Spleen (tissue), 11 donors: ENCODE measurements around the gene TBCD. TPM values are rescaled to one million over a fixed set of nuclear protein-coding genes. Genes with fewer than 3 reads are reported as not detected.

ENCODE experiments used
- DNase-seq: peaks from one replicate; pipeline ENCODE4 v3.0.0-alpha.2; 2020
- H3K27ac ChIP-seq, 8 donors: fragments of 200-600 bp; sonication (generic) in 7 of 8; 1 replicate in 4 of 8; 2 replicates in 4 of 8; pipeline versions ENCODE4 v1.5.0 to v1.8.0; 2016 to 2021; ENCODE audit warnings: inconsistent platforms in 4 of 8, mild to moderate bottlenecking in 4 of 8, moderate library complexity in 1 of 8
- H3K27me3 ChIP-seq, 7 donors: fragments of 200-600 bp; sonication (generic) in 6 of 7; replicated peaks in 1 of 7; 1 replicate in 4 of 7; 2 replicates in 3 of 7; pipeline versions ENCODE4 v1.5.0 to v1.8.0; 2016 to 2021; ENCODE audit warnings: inconsistent platforms in 3 of 7, mild to moderate bottlenecking in 1 of 7
- H3K36me3 ChIP-seq, 6 donors: fragments of 200-600 bp; sonication (generic) in 5 of 6; 1 replicate in 4 of 6; 2 replicates in 2 of 6; pipeline versions ENCODE4 v1.5.0 to v1.8.0; 2016 to 2021; ENCODE audit warnings: inconsistent platforms in 2 of 6
- H3K4me1 ChIP-seq, 6 donors: fragments of 200-600 bp; sonication (generic) in 5 of 6; 1 replicate in 3 of 6; 2 replicates in 3 of 6; pipeline versions ENCODE4 v1.5.0 to v1.8.0; 2016 to 2021; ENCODE audit warnings: inconsistent platforms in 3 of 6
- H3K4me3 ChIP-seq, 8 donors: fragments of 200-600 bp; sonication (generic) in 7 of 8; 1 replicate in 4 of 8; 2 replicates in 4 of 8; pipeline versions ENCODE4 v1.5.0 to v1.8.0; 2016 to 2021; ENCODE audit warnings: inconsistent platforms in 4 of 8, mild to moderate bottlenecking in 4 of 8, moderate library complexity in 2 of 8
- H3K9me3 ChIP-seq, 8 donors: fragments of 200-600 bp; sonication (generic) in 7 of 8; 1 replicate in 4 of 8; 2 replicates in 4 of 8; pipeline versions ENCODE4 v1.5.0 to v1.8.0; 2016 to 2021; ENCODE audit warnings: inconsistent platforms in 4 of 8
- CTCF ChIP-seq, 11 experiments: fragments of 200-600 bp in 7 of 11; fragments of 450-650 bp in 4 of 11; sonication (generic) in 4 of 11; IDR thresholded peaks in 8 of 11; conservative IDR thresholded peaks in 3 of 11; 1 replicate in 7 of 11; 2 replicates in 4 of 11; pipeline versions ENCODE4 v1.4.0 to v1.8.0; 2016 to 2021; ENCODE audit warnings: antibody characterized with exemption in 11 of 11, inconsistent platforms in 4 of 11, mild to moderate bottlenecking in 1 of 11
- POLR2A ChIP-seq, 3 donors: fragments of 450-650 bp; IDR thresholded peaks; one replicate each; pipeline ENCODE4 v1.5.1; 2017; ENCODE audit warnings: antibody characterized with exemption in 3 of 3, mild to moderate bottlenecking in 1 of 3
- POLR2AphosphoS5 ChIP-seq, 3 donors: sonication (generic); formaldehyde crosslinking; IDR thresholded peaks; one replicate each; pipeline ENCODE4 v1.5.1; 2017; ENCODE audit warnings: antibody characterized with exemption in 3 of 3
- WGBS, 5 donors: extraction: QIAGEN DNeasy Blood & Tissue Kit in 3 of 5; methylation state at CpG; one replicate each; pipeline versions ENCODE4 v1.1.5 to v1.1.7; 2013 to 2018; 5-methylcytosine and 5-hydroxymethylcytosine counted together
- intact Hi-C: fragments of 100-400 bp; cut with DNase I; formaldehyde crosslinking; loops from one replicate; pipeline ENCODE4 v1.15.0; 2023; ENCODE audit warnings: low total_unique reads
- polyA plus RNA-seq, 3 donors: library from polyadenylated mRNA; stranded (reverse); fragments of 200-250 nt; gene quantifications; one replicate each; pipeline ENCODE4 v1.2.1, GENCODE V29; 2013
- total RNA-seq, 7 donors: library from RNA; depleted of rRNA in 3 of 7; stranded (reverse); fragments of >200 nt in 3 of 7; fragmentation: NEBNext Ultra II Directional in 4 of 7; extraction: Animal tissue kit (Norgen Biotek cat#: 25700) in 4 of 7; gene quantifications; one replicate each; pipeline versions ENCODE4 v1.1.0 to v1.2.1, GENCODE V29; 2016 to 2021
- donor health status: healthy with polysubstance abuse.
- donor health status: DM: no; HTN: no; CAD: no; lungs with moderate emphysema.
- donor health status: DM: no; HTN: no; CAD: no.
- donor health status: Bipolar disorder and iron deficiency.
- donor health status: healthy.
- donor health status: DM: no; HTN: no; CAD: no.
- donor health status: DM: yes; HTN: yes; CAD: no.

TBCD gene
- total and polyA plus RNA-seq, 10 donors: 55.6 to 207 (median 108) TPM

DNA sequence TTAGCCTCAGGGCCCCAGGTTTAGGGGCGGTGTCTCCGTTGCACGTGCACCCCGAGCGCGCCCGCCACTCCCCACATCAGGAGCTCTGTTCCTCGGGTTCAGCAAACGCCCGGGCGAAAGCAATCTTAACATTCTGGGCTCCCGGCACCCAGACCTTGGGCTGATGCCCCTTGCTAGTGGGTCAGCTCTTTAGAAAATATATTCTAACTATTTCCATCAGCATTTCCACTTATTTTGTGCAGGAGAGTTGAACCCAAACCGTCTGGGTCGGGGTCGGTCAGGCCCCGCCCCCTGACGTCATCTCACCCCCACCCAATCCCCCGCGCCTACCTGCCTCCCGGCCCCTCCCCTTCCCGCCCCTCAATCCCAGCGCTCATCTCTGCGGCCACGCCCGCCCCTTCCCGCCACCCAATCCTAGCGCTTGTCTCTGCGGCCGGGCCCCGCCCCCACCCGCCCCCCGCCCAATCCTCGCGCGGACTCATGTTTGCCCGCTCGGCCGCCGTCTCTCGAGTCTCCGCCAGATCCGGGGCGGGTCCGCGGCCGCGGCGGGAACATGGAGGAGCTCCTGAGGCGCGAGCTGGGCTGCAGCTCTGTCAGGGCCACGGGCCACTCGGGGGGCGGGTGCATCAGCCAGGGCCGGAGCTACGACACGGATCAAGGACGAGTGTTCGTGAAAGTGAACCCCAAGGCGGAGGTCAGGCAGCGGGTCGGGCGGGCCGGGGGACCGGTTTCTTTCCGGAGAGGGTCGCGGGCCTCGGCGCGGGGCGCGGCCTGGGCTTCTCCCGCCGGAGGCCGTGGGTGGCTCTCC lies 35.5 kb upstream of the TBCD start, which contains the start of gene FN3KRP:
TSS of gene FN3KRP (plus strand) at position 504 of the 808 bp plus-strand sequence. CDS start at position 554, 50 bp downstream.
- Histone ChIP-seq H3K4me1 (peaks cover 17 to 38% (median 31%) of the 10 kb centered on the region in 6 donors), H3K36me3 (peaks cover 0 to 32% (median 21%) of the 10 kb centered on the region in 6 donors), H3K4me3 (peak within 1 kb of the TSS; percentile 92 to 99 (median 98)), H3K9me3 (no peaks in the 10 kb centered on the region), H3K27me3 (no peaks in the 10 kb centered on the region), H3K27ac (peak within 1 kb of the TSS in 6 of 8 donors; percentile 32 to 81 (median 70))
- DNase-seq: peak; percentile 97
- 0 to 1% (median 1%) methylated on average over 23 to 75 of the region's 75 CpGs for WGBS, 5 donors
- intact Hi-C loops: no loop called here
- TF ChIP-seq POLR2A (IDR thresholded peaks at IDR 0.05) (no peak), CTCF (IDR thresholded peaks at IDR 0.05 in 8 of 11, conservative IDR thresholded peaks at IDR 0.05 in 3 of 11) (peak in 1 of 11 experiments; percentile 14), POLR2AphosphoS5 (IDR thresholded peaks at IDR 0.05) (peak; percentile 88 to 90 (median 89))

- WGBS, 5 donors: 95 to 98% (median 97%) methylated on average over 18 of the region's 18 CpGs
- intact Hi-C loops: no loop called here
- H3K4me3 ChIP-seq: no peak overlapping the region
- H3K27me3 ChIP-seq: no peaks in the 10 kb centered on the region
- no peak for DNase-seq
- H3K27ac ChIP-seq: no peak overlapping the region
- no peaks in the 10 kb centered on the region for H3K9me3 ChIP-seq
- peaks cover 0 to 59% (median 35%) of the 10 kb centered on the region in 6 donors for H3K36me3 ChIP-seq
- H3K4me1 ChIP-seq: peaks cover 17 to 37% (median 28%) of the 10 kb centered on the region in 6 donors
- no peak for TF ChIP-seq POLR2A (IDR thresholded peaks at IDR 0.05)
- TF ChIP-seq CTCF (IDR thresholded peaks at IDR 0.05 in 8 of 11, conservative IDR thresholded peaks at IDR 0.05 in 3 of 11): no peak
- no peak for TF ChIP-seq POLR2AphosphoS5 (IDR thresholded peaks at IDR 0.05)
These were observed 32.7 kb upstream of the TBCD start for GRCh38 chr17:82718986-82719685.

DNA sequence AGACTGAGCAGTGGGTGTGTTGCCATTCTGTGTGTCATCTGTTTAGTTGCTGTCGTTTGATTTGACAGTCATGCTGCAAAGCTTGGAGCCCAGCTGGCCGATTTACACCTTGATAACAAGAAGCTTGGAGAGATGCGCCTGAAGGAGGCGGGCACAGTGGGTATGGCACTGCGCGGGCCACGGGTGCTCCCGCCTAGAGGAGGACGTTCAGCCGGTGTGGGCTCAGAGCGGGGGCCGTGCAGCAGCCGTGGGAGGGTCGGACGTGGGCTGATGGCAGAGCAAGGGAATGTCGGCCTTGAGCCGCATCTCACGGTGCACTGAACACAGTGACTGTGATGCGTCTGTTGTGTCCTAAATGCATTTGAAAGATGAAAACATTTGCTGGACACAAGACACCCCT lies 31.7 kb upstream of the TBCD start:
- intact Hi-C loops: no loop called here
- Histone ChIP-seq H3K4me1 (peaks cover 17 to 32% (median 27%) of the 10 kb centered on the region in 6 donors), H3K4me3 (no peak overlapping the region), H3K36me3 (peaks cover 0 to 70% (median 37%) of the 10 kb centered on the region in 6 donors), H3K9me3 (no peaks in the 10 kb centered on the region), H3K27me3 (no peaks in the 10 kb centered on the region), H3K27ac (no peak overlapping the region)
- DNase-seq: peak; percentile 64
- WGBS, 5 donors: 93 to 95% (median 94%) methylated on average over 19 of the region's 19 CpGs
- TF ChIP-seq POLR2AphosphoS5 (IDR thresholded peaks at IDR 0.05): peak in 1 of 3 donors; percentile 10
- no peak for TF ChIP-seq CTCF (IDR thresholded peaks at IDR 0.05 in 8 of 11, conservative IDR thresholded peaks at IDR 0.05 in 3 of 11)
- no peak for TF ChIP-seq POLR2A (IDR thresholded peaks at IDR 0.05)
